Endothelial cell (in vitro differentiated cells): Measurements from ENCODE around the gene KLHL33. TPM values are rescaled to one million over a fixed set of nuclear protein-coding genes. Genes with fewer than 3 reads are reported as not detected.

Experiments
- DNase-seq: peaks from one replicate; pipeline ENCODE4 v3.0.0; 2021; ENCODE audit warnings: low spot score
- H3K27ac Mint-ChIP-seq: one replicate; pipeline ENCODE4 v1.8.0; 2021; ENCODE audit warnings: mixed read lengths, inconsistent platforms; ENCODE audit not compliant: unreplicated experiment
- H3K27me3 Mint-ChIP-seq: one replicate; pipeline ENCODE4 v1.8.0; 2021; ENCODE audit warnings: mild to moderate bottlenecking, moderate library complexity, mixed read lengths, inconsistent platforms; ENCODE audit not compliant: unreplicated experiment
- H3K36me3 Mint-ChIP-seq: one replicate; pipeline ENCODE4 v1.8.0; 2021; ENCODE audit warnings: mild to moderate bottlenecking, low read depth, mixed read lengths, inconsistent platforms; ENCODE audit not compliant: unreplicated experiment
- H3K4me1 Mint-ChIP-seq: one replicate; pipeline ENCODE4 v1.8.0; 2021; ENCODE audit warnings: mild to moderate bottlenecking, mixed read lengths, inconsistent platforms; ENCODE audit not compliant: unreplicated experiment
- H3K4me3 Mint-ChIP-seq: one replicate; pipeline ENCODE4 v1.8.0; 2021; ENCODE audit warnings: mild to moderate bottlenecking, mixed read lengths, inconsistent platforms; ENCODE audit not compliant: unreplicated experiment
- H3K9me3 Mint-ChIP-seq: one replicate; pipeline ENCODE4 v1.8.0; 2021; ENCODE audit warnings: mixed read lengths, inconsistent platforms; ENCODE audit not compliant: unreplicated experiment
- CTCF ChIP-seq: fragments of 200-600 bp; sonication (generic); IDR thresholded peaks from one replicate; pipeline ENCODE4 v1.5.0; 2021; ENCODE audit warnings: antibody characterized with exemption; ENCODE audit not compliant: unreplicated experiment
- total RNA-seq: library from RNA; stranded (reverse); fragmentation: NEBNext Ultra II Directional; extraction: Animal tissue kit (Norgen Biotek cat#: 25700); gene quantifications from one replicate; pipeline ENCODE4 v1.2.1, GENCODE V29; 2021; ENCODE audit not compliant: unreplicated experiment

The KLHL33 gene
- total RNA-seq, 1 donor from 2014 or later: 0.08 TPM

GRCh38 chr14:20434701-20435581, 1.0 kb downstream of the KLHL33 start:
- no peaks in the 10 kb centered on the region for H3K9me3 Mint-ChIP-seq
- no peaks in the 10 kb centered on the region for H3K36me3 Mint-ChIP-seq
- H3K4me3 Mint-ChIP-seq: no peak overlapping the region
- DNase-seq: peak; percentile 7
- H3K27ac Mint-ChIP-seq: no peak overlapping the region
- H3K4me1 Mint-ChIP-seq: peaks cover 5% of the 10 kb centered on the region
- no peak for TF ChIP-seq CTCF
- H3K27me3 Mint-ChIP-seq: peaks cover 5% of the 10 kb centered on the region

GRCh38 chr14:20429801-20430669, 5.9 kb downstream of the KLHL33 start:
- TF ChIP-seq CTCF: no peak
- no peak overlapping the region for H3K27ac Mint-ChIP-seq
- no peaks in the 10 kb centered on the region for H3K36me3 Mint-ChIP-seq
- DNase-seq: no peak
- peaks cover 5% of the 10 kb centered on the region for H3K27me3 Mint-ChIP-seq
- peaks cover 23% of the 10 kb centered on the region for H3K4me1 Mint-ChIP-seq
- H3K9me3 Mint-ChIP-seq: no peaks in the 10 kb centered on the region
- H3K4me3 Mint-ChIP-seq: no peak overlapping the region

- H3K36me3 Mint-ChIP-seq: no peaks in the 10 kb centered on the region
- no peaks in the 10 kb centered on the region for H3K9me3 Mint-ChIP-seq
- DNase-seq: no peak
- H3K4me1 Mint-ChIP-seq: peaks cover 27% of the 10 kb centered on the region
- H3K27ac Mint-ChIP-seq: peak overlapping the region; percentile 84
- H3K27me3 Mint-ChIP-seq: peaks cover 4% of the 10 kb centered on the region
- no peak for TF ChIP-seq CTCF
- peak overlapping the region; percentile 52 for H3K4me3 Mint-ChIP-seq
Measured at GRCh38 chr14:20428802-20429201, 7.2 kb downstream of the KLHL33 start.

DNA sequence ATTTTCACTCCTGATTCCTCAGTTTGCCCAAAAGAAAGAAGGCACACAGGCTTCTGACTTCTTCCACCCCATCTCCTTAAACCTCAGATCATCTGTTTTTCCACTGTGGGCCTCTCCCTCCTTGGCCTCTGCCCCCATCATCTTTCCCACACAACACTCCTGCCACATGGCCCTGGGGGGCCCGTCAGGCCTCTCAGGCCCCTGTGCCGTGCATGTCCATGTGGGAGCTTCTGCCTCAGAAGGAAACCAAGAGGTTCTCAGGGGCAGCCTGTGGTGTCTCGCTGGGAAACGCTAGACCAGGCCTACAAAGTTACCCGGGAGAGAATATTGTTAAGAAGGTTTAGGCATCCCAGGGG, 8.0 kb downstream of the KLHL33 start:
- TF ChIP-seq CTCF: no peak
- H3K27ac Mint-ChIP-seq: peak overlapping the region; percentile 84
- H3K27me3 Mint-ChIP-seq: peaks cover 4% of the 10 kb centered on the region
- no peaks in the 10 kb centered on the region for H3K9me3 Mint-ChIP-seq
- peaks cover 31% of the 10 kb centered on the region for H3K4me1 Mint-ChIP-seq
- DNase-seq: no peak
- peak overlapping the region; percentile 35 for H3K4me3 Mint-ChIP-seq
- no peaks in the 10 kb centered on the region for H3K36me3 Mint-ChIP-seq
